ENCODE measurements around the gene DUOX1.

GRCh38 chr15:45205192-45205591 lies 75.4 kb downstream of the DUOX1 start:
- TF ChIP-seq CTCF (IDR thresholded peaks at IDR 0.05) (peak; percentile 65 to 80 (median 72)), POLR2A (IDR thresholded peaks at IDR 0.05) (no peak)
